Globus pallidus (tissue), 1 donor: Measurements from ENCODE around the gene MPST.

ENCODE experiments used
- DNase-seq: peaks from one replicate; pipeline ENCODE4 v3.0.0-alpha.2; 2015; ENCODE audit warnings: low spot score

Gene MPST

GRCh38 chr22:37000676-37001534, 18.6 kb upstream of the MPST start:
- no peak for DNase-seq

GRCh38 chr22:37001826-37002225, 17.7 kb upstream of the MPST start:
- DNase-seq, result no peak

- no peak for DNase-seq
Observed at GRCh38 chr22:37002633-37003032, 16.9 kb upstream of the MPST start.

DNA sequence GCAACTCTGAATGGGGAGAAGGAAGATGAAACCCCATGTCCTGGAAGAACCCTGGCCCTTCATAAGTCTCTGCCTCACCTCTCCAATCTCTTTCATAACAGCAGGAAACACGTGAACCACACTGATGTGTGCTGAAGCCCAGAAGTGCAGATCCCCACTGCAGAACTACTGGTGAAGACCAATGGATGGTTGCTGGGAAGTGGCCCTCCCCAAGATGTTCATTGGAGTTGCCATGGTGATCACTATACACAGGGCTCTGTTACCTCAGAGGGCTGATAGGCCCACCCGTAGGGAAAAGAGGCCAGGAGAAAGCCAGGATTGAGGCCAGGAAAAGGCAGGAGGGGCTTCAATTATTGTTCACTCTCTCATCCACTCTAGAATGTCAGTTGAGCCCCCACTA, 11.9 kb upstream of the MPST start:
- DNase-seq, result no peak

GRCh38 chr22:37008365-37008764, 11.2 kb upstream of the MPST start:
- no peak for DNase-seq

DNA sequence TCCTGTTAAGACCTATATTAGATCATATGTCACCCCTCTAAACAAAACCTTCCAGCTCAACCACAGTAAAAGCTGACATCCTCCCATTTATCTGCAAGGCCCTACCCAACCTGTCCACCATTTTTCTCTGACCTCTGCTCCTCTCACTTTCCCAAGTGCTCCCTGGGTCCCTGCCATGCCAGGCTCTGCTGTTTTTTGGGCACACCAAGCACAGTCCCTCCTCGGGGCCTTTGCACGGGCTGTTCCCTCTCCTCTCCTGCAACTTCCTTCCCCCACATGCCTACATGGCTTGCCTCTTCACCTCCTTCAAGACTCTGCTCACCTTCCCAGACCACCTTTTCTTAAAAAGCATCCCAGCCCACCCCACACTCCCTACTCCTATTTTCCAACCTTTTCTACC, 10.1 kb upstream of the MPST start:
- no peak for DNase-seq

GRCh38 chr22:37010174-37010573, 9.4 kb upstream of the MPST start:
- no peak for DNase-seq

DNA sequence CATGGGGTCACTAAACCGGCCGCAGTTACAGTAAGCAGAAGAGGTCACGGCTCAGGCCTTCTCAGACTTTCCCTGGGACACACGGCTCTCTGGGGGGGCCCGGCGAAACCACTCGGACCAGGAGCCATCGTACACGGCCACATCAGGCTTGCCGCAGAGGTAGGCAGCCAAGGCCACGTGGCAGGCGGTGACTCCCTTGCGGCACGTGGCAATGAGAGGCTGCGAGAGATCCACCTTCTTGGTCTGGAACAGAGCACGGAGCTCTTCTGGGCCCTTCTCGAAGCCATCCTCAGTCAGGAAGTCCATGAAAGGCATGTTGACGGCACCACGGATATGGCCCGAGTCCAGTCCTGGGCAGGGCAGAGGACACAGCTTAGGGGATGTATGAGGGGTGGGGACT, 8.6 kb upstream of the MPST start:
- DNase-seq, result no peak

DNA sequence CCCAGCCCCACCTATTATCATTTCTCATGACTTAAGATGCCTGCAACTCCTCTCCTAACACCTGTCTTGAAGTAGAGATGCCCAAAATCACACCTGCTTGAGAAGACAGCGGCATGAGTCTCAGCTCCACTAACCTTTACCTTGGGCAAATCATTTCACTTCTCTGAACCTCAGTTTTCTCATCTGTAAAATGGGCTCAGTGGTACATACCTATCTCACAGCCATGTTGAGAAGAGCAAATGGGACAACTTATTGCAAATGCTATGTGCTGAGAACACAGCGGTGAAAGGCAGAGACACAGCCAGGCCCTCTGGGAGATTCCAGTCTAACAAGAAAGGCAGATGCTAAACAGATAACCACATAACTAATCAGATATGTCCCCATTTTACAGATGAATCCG, 8.1 kb upstream of the MPST start:
- no peak for DNase-seq

DNA sequence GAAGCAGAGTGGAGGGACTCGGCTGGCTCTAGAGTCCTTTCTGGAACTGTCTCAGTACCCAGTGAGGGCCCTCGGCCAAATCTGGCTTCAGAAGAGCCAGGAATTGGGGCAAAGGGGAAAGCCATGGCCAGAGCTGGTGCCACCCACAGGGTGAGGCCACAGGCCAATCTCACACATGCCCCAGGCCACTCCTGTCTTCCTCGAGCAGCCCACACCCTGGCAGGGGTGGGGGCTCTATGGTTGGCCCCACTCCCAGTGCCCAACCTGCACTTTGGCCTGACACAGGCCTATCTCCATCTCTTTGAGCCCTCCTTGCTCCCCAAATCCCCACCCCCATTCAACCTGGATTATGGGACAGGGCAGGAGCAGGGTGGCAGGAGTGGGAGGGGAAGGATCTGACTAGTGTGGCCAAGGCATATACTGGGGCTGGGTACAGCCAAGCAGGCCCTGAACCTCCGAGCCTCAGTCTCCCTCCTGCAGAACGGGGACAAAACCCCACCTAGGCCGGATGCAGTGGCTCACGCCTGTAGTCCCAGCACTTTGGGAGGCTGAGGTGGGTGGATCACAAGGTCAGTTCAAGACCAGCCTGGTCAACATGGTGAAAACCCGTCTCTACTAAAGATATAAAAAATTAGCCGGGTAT, 7.2 kb upstream of the MPST start:
- peak; percentile 59 for DNase-seq

DNA sequence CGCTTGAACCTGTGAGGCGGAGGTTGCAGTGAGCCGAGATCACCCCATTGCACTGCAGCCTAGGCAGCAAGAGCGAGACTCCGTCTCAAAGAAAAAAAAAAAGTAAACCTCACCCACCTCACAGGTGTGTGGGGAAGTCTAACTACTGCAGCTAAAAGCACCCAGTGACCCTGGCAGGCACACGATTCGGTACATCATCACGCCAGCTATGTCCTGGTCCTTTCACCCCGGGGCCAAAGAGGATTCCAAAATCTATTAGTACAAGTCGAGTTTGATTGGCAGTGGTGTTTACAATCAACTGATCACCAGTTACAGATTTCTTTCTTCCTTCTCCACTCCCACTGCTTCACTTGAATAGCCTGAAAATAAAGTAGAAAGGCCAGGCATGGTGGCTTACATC, 6.6 kb upstream of the MPST start:
- DNase-seq, result no peak

DNA sequence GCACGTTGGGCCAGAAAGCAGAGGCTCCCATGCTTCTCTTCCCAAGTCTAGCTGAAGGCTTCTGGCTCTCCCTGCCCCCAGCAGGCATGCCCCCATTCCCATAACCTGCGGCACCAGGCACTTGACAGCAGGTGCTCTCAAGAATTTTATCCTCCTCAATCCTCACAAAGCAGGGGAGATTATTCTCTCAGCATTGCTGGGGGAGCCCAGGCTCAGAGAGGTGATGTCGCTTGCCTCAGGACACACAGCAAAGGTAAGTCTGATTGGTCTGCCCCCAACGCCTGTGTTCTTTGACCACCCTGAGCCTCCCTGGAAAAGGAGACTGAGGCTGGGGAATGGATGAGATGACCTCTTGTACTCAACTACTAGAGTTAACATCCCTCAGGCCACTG, 5.1 kb upstream of the MPST start:
- DNase-seq, result no peak

DNA sequence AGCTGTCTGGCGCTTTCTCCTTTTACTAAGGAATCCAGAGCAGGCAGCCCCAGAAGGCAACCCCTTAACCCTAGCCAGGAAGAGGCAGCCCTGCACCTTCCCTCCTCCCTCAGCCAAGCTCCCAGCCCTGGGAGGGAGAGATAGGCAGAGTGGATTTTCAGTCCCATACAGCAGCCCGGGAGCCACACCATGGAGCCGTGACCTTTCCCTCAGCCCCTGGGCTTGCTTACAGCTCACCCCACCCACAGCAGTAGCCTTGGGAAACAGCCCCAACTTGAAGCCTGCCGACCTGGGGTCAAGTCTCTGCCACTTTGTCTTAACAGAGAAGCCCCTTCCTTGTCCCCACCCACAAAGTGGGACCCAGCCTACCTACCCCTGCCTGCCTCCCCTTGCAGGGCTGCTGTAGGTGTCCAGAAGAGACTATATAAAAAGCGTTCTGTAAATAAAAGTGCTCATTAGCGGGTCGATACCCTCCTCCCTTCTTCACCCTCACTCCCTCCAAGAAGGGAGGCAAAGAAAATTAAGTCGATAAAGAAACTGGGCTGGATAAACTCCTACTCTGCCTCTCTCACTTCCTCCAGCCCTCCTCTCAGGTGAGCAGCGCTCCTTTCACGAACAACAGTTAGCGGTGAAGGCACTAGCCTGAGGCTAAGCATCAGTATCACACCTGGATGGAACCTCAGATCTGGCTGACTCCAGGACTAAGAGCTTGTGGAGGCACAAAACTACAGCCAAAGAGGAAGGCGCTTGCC, 4.5 kb upstream of the MPST start:
- DNase-seq, result no peak

DNA sequence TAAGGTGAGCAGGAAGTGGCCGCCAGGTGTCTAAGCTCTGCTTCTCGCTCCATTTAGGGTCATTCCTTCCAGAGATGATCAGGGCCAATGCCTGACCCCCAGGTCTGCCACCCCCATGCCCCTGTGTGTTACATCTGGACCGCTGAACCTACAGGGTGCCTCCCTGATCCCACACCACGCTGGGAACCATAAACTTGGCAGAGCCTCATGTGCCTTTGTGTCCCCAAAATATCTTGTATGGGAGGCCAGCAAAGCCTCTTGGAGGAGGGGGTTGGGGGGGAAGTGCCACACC, 4.0 kb upstream of the MPST start:
- no peak for DNase-seq

GRCh38 chr22:37016134-37016910, 3.2 kb upstream of the MPST start:
- no peak for DNase-seq

DNA sequence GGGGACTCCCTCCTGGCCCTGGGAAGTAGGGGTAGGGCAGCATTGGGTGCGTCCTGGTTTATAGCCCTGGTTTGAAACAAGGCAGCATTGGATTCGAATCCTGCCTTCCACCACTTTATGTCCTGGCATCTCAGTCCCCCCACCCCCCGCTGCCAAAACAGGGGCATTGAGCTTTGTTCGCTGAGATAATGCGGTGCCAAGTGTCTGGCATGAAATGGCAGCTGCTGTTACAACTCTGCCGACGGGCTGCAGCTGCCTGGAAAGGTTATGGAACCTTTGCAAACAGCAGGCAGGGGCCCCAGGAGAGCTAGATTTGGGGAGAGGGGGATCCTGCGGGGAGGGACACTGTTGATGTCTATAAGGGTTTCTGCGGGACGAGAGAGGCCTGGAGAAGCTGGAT, 2.2 kb upstream of the MPST start:
- no peak for DNase-seq

DNA sequence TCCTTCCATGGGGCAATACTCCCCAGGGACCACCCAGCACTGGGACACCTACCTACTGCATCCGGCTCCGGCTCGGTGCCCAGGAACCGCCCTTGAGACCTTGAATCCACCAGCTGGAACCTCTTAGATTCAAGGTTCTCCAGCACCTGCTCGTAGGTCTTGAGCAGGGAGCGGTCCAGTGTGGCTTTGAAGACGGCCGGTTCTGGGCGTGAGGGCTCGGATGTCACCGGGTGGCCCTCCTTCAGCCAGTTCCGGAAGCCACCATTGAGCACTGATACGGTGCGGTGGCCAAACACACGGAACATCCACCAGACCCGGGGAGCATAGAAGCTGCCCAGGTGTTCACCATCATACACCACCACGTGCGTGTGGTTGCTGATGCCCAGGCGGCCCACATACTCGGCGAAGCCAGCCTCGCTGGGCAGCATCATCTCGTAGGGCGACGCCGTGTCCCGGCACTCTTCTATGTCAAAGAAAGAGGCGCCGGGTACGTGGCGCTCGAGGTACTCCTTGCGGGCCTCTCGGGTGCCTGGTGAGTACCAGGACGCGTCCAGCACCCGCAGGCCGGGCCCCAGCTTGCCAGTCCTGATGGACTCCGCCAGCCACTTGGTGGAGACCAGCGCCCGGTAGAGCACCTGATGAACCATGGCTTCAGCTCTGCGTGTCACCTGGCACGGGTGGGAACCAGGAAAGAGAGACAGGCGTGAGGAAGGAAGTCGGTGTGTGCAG, 1.3 kb upstream of the MPST start:
- no peak for DNase-seq

DNA sequence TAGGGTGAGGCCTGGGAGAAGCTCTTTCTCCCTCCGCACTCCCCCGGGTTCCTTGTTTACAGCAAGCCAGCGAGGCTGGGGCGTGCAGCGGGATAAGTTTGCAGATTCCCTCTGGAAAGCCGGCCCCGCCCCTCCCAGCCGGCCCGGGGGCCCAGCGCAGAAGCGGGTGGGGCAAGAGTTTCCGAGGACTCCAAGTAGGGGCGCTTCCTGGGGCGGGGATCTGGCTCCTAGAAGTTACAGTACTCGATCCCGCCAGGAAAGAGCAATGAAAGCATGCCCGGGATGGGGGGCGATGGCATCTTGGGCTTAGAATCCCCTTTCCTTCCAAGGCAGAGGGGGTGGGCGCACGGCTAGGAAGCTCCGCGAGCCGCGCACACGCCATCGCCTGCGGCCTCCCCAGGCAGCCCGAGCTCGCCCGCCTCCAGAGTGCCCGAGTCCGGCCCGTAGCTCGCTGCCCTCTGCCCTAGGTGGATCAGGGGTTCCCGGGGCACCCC, 680 bp upstream of the MPST start:
- DNase-seq, result peak; percentile 47

DNA sequence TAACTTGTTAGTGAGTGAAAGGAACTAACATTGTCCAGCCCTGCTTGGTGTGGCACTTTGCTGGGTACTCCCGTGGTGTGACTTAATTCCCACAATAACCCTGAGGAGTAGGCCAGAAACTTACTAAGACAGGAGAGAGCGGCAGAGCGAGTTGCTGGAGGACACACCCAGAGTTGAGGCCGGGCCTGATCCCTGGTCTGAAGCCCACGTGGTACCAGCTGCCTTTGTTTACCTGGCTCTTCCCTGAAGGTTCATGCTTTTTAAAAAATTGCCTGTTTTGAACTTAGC, 594 bp downstream of the MPST start:
- peak; percentile 64 for DNase-seq

DNA sequence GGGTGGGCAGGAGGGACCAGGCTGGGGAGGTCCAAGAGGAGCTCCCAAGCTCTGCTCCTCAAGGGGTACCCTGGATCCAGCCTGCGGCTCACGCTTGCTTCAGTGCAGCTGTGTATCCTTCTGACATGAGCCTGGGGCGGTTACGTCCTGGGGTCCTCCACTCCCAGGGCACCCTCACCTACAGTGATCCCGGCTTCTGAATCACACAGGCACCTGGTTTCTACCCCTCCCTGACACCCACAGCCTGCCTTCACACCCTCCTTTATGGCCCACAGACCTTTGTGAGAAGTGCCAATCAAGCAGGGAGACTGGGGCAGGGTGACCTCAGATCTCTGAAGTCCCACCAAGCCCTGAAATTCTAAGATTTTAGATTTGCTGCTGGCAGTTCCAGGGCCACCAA, 1.5 kb downstream of the MPST start:
- DNase-seq, result no peak

DNA sequence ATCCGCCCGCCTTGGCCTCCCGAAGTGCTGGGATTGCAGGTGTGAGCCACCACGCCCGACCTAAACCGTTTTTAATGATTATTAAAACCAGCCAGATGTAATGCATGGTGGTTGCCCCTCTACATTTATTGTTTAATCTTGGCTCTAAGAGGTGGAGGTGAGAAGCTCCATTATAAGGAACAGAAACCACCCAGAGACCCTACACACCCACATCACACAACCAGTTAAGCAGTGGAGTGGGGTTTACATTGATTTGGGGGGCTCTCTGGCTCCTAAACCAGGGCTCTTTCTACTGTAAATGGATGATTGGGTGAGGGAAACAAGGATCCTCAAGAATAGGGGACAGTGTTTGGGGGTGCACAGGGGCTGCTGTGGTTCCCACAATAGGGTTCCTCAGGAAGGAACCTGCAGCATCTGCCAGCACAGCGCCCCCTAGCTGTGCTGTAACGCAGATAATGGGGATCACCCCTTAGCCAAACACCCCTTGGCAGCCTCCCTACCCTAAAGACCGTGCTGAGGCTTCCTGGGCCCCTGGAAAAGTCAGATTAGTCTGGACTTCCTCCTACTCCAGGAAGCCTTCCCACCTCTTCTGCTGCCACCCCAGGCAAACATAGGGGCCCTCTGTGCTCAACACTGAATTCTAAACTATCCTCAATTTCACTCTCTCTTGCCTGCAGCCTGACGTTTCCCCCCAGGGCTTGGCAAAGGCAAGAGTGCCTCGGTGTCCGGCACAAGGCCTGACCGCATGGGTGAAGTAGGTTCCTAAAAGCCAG, 2.4 kb downstream of the MPST start:
- no peak for DNase-seq
